HG03139 (cell line): ENCODE measurements around the gene MYO10.

Source experiments
- ATAC-seq: cut with Tn5 transposase; IDR thresholded peaks from one replicate; pipeline ENCODE4 v1.9.1; 2021; ENCODE audit not compliant: unreplicated experiment

MYO10 gene

DNA sequence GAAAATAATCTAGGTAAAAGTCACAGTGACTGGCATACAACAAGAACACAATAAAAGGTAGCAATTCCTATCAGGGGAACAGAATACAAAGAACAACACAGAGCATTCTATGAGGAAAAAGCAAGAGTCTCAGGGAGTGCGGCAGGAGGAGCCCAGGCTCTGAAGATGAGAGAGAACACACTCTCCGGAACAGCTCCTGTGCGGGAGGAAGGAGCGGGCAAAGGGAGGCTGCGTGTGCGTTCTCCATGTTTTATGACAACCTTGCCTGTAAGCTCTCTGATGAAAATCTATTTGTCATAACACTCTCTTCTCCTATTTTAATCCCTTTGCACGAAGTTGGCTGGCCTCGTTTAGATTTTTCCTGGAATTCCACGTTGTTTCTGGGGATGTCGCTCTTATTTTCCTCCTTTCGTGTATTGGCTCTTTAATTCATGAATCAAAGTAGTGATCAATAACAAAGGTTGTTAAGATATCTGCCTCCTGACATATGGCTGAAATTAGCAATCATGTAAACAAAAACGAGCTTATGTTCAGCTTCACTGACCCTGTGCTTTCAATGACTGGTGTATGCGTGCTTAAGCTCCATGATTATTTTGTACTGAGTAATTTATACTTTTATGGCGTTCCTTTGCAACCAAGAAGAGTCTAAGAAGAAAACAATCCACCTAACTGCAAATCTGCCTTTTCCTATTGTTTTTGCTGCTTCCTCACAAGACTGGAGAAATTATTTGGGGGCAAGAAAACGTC is 109.5 kb downstream of the MYO10 start:
- ATAC-seq: no peak

DNA sequence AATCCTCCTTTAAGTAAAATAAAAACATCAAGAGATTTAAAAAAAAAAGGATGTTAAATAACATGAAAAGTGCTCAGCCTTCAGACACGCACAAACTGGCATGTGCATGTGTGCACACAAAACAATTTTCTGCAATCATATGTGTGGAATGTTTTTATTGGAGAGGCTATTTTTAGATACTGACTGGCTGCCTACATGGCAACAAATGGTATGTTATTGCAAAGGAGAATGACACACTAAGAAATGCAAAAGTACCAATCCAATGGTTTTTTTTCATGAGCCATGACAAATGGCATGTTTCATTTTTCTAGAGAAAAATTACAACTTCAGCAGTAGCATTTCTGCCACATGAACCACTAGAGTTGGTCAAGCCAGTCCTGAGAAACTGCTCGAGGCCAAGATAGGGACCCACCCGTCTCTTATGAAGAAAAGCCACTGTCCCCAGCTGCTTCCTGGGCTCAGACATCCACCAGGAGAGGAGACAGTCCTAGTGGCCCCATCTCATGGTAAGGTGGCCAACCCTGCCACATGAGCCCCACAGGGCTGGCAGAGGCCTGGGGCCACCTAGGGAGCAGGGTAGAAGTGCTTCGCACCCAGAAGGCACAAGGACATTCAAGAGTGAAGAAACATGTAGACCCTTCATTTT is 116.4 kb downstream of the MYO10 start:
- ATAC-seq: no peak

DNA sequence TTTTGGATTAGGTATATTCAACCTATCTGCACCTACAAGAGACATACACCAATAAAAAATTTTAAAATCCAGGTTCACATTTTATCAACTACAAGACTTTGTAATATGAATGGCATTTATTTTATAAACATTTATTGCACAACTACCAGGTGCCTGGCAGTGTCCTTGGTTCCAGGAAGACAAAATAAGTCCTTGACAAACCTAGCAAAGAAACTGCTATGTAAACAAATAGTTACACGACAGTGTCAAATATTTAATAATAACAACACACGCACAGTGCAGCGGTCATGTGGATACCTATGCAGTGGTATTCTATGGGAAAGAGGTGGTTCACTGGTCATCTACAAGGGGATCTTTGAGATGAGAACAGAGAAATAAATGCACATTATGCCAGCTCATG is 120.7 kb downstream of the MYO10 start:
- no peak for ATAC-seq

DNA sequence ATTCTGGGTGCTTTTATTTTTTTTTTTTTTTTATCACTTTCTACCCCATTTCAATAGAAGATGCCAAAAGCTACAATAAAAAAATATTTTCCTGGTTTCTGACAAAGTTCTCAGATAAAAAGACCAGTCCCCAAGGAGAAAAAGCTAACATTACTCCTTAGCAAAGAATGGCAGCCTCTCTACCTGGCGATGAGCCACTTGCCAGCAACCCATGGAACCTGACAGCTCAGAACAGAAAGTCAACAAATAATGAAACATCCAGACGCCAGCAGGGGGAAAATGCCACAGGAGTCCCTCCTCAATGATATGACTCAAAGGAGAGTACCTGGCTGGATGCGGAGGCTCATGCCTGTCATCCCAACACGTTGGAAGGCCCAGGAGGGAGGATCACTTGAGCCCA is 123.2 kb downstream of the MYO10 start:
- no peak for ATAC-seq

DNA sequence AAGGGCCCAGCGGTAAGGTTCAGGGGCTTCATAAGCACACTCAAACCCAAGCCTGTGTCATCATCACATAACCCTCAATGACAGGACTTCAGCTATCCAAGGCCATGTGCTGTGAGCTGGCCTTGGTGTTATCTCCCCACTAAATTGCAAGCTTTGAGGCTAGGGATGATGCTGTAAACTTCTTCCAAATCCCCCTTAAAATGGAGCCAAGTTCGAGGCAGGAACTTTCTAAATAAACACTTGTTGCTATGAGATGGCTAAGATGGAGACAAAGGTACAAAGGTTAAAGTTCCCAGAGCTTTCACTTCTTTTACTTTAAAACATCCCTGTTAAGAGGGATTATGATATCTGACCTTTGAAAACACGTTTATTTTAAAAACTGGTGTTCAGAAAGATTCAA is 123.6 kb downstream of the MYO10 start:
- ATAC-seq: no peak

DNA sequence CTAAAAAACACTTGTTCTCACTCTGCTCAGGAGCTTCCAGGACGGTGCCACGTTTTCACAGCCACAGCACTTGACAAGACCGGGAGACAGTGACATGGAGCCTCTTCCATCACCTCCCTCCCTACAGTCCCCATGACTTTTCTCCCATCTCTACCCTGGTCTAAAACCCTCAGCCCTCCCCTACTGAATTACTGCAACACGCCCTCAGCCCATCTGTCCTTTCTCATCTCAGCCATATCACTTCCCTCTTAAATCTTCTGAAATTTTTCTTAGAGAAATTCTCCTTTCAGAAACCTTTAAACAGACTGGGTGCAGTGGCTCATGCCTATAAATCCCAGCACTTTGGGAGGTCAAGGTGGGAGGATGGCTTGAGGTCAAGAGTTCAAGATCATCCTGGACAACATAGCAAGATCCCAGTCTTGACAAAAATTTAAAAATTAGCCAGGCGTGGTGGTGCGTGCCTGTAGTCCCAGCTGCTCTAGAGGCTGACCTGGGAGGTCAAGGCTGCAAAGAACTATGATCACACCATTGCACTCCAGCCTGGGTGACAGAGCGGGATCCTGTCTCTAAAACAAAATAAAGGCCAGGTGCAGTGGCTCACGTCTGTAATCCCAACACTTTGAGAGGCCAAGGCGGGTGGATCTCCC is 125.8 kb downstream of the MYO10 start:
- ATAC-seq: no peak

DNA sequence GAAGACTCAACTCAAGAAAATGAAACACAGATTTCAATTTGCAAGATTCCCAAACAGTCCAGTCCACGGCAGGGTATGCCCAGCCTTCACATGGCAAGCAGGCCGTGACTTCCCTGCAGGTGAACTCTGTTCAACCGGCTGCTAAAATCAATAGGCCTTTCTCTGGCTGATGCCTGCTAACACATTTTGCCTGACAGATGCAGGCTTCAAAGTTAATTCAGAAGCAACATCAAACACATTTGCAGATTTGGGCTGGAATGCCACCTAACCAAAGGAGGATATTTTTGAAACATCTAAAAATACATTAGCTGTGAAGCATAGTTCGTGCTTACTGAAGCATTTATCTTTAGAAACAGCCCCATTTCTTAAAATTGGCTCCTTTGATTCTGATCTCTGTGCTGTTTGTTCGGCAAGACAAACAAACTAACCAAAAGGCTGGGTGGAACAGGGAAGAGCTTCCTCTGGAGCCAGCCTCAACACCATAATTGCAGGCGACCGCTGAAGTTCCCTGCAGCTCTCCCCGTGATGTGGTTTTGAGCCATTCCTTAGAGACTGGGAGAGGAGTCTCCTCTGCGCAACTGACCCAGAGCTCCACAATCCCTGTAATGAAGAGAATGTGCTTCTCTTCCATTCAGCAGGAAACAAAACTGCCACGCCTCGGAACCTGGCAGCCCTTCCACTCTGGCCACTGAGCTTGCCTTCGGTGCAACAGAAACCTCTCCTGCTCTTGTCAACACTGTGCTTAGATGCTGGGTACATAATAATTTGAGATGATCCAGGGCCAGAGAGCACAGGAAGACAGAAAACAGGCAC is 126.5 kb downstream of the MYO10 start:
- ATAC-seq: no peak

DNA sequence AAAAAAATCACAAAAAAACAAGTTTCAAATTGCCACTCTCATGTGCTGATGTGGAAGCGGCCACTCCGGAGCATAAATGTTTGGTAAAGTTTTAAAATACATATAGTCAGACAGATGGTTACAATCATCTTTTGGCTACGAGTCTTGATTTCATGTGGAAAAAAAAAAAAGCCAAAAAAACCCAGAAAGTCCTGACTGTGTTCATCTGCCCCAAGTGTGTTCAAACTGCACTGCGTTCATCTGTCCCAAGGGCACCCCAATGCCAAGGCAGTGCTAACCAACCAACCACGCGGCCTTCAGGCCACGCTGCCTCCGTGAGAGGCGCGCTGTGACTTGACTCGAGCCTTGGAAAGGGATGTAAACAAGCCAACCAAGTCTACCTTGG is 127.1 kb downstream of the MYO10 start:
- no peak for ATAC-seq

DNA sequence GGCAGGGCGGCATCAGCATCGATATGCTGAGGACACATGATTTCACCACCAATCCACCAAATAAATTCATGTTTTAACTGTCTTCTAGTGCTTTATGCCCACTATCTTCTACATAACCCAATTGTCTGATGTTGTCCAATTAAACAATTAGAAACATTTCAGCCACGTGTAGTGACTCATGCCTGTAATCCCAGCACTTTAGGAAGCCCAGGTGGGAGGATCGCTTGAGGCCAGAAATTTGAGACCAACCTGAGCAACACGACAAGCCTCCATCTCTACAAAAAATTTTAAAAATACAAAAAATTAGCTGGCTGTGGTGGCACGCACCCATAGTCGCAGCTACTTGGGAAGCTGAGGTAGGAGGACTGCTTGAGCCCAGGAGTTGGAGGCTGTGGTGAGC is 128.1 kb downstream of the MYO10 start:
- ATAC-seq: no peak

DNA sequence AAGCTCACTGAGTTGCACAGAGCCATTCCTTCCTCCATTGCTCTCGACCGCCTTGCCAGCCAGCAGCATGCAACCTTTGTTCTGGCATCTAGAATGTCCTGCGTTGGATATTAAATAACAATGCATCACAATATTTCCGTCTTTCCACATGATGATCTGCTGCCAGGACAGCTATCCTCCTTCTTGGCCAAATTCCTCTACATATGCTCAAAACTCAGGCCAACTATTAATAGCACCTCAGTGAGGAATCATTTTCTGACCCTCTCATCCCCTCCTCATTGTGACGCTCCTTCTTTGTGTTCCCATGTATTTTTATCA is 128.6 kb downstream of the MYO10 start:
- ATAC-seq: no peak

DNA sequence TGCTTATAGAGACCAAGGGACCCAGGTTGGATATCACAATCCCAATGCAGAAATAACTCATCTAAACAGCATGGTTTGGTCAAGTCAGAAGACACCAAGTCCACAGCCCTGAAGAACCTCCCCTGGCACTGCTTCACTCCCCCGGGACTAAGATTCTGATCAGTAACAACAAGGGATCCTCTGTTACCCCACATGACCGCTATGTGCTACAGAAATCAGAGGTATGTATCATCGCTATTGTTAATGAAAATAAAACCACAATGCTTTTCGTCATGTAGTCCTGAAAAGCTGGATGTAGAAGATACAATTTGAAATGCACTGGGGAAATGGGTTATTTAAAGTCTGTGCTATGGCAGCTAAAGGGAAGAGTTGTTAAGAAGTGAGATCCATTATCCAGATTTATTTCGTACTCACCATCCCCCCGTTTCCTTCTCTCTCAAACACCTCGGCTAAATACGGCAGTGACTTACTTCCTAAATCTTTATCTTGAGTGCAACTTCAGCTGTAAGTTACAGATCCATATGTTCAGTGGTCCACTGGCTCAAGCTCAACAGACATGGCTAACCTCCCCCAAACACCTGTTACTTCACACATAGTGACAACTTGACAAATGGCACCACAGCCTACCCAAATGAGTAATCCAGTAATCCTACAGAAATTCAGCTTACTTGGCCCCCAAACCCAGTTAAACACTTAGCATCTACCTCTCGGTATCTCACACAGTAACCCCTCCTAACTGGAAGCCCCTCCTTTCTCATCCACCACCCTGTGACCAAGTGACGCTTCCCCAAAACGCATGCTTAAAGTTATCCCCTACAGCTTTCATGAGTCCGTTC is 129.2 kb downstream of the MYO10 start:
- ATAC-seq: no peak

DNA sequence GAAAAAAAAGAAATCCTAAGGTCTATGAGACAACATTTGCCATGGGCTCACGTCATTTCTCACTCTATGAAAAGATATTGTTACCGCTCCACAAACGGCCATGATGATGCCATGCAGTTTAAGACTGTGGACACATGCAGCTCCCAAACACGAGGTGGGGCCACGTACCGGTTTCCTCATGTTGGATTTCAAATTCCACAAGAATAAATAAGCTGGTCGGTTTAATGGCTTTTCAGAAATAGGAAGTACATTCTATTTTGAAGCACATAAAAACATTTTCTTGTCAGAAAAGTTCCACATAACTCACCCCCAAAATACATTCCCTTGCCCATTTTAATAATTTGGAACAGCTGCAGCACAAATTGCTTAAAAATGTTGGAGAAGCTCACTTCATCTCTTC is 130.6 kb downstream of the MYO10 start:
- no peak for ATAC-seq

DNA sequence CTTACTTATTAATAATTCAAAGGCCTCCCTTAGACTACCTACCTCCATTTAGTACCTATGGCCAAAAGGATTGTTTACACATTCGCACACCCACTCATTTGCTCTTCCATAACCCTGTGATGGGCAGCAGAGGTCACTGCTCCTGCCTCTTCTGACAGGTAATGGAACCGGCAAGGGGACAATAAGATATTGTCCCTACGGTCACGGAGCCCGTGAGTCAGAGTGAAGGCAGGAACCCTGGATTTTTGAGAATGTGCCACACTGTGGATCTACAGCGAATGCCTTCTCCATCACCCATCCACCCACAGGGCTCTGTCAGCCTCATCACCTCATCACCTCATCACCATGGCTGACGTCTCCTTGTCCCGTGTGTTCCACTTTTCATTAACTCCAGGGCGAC is 132.3 kb downstream of the MYO10 start:
- no peak for ATAC-seq

DNA sequence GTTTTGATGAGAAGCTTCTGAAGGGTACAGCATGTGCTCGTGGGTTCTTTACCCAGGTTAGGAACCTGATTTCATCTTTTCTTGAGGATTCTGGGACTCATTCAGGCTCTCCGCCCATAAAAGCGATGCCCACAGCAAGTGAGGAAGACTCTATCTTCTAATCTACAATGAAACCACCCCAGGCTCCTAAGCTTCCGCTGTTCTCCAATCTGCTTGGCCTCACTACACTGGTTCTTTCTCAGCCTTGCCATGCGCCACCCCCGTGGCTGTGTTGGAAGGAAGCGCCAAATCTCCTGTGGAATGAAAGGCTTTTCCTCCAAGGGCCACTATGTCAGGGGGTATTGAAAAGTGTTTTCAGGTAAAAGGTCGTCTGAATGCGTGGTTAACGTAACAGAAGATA is 135.6 kb downstream of the MYO10 start:
- no peak for ATAC-seq

DNA sequence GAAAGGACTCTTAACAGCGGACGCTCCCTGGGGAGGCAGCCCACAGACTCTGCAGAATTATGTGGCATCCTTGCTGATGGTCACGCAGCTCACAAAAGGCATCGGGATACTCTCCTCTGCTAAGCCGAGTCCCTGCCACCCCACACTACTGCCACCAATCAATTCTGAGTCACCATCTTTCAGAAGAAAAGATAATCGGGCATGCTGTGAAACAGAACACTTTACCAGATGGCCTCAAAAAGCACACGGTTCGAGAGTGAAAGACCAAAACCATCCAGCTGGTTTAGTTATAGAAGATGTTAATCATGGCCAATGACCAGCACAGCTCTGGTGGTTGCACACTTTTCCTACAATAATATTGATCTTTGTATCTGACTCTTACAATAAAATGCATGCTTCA is 136.3 kb downstream of the MYO10 start:
- ATAC-seq: no peak

DNA sequence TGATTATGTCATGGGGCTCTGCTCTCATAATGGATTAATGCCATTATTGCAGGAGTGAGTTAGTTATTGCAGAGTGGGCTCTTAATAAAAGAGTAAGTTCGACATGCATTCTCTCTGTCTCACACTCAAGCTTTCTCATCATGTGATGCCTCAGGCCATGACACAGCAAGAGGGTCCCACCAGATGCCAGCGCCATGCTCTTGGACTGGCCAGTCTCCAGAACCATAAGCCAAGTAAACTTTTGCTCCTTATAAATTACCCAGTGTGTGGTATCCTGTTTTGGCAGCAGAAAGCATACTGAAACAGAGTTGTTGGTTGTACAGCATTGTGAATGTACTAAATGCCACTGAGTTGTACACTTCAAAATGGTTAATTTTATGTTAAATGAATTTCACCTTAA is 138.1 kb downstream of the MYO10 start:
- ATAC-seq: no peak

DNA sequence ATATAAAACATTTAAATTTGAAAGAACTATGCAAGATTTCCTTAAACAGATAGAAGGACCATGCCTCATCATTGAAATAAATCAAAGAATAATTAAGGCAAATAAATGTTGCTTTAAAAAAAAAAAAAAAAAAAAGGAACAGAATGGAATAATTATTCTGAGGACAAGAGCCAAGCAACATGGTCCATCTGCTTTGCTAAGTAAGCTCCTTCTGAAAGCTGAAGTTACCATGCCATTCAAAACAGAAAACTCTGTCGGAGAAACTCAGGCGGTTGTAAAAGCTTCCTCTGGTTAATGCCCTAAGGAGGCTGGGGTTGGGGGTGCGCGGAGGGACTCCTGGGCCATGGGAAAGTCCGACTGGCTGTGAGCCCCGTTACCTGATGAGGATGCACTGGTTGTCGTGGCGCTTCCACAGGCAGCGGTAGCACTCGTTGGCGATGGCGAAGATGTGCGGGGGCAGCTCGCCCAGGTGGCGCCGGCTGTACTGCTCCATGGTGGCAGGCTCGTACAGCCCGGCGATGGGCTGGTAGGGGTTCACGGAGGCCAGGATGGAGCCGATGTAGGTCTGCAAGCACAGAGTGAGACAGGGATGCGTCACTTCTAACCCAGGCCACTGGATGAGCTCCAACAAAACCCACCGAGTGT is 141.7 kb downstream of the MYO10 start:
- ATAC-seq: no peak

DNA sequence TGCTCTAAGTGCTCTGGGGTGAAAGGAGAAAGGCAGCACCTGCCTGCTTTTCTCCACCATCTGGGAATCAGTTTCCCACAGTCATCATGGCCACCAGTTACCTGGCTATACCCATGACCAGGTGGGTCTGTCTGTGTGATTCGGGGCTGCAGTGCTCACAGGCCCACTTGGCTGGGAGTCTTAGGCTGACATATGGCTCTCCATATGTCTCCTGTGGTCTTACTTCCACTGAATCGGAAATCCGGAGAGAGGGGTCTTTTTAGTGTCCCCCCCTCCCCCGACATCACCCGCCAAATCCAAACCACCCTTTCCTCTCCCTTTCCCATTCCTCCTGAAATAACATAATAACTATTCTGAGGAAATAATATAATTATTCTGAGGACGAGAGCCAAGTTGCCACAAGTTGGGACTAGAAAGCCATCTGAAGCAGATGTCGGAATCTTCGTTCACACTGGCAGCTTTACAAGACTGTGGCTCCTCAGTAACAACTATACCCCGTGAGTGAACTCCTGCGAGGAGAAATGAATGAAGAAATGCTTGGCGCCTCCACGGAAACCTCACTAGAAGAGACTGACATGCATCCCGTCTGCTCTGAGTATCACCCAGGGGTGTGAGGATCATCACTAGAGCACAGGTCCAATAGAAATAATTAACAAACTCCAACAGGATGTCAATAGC is 143.4 kb downstream of the MYO10 start:
- no peak for ATAC-seq

DNA sequence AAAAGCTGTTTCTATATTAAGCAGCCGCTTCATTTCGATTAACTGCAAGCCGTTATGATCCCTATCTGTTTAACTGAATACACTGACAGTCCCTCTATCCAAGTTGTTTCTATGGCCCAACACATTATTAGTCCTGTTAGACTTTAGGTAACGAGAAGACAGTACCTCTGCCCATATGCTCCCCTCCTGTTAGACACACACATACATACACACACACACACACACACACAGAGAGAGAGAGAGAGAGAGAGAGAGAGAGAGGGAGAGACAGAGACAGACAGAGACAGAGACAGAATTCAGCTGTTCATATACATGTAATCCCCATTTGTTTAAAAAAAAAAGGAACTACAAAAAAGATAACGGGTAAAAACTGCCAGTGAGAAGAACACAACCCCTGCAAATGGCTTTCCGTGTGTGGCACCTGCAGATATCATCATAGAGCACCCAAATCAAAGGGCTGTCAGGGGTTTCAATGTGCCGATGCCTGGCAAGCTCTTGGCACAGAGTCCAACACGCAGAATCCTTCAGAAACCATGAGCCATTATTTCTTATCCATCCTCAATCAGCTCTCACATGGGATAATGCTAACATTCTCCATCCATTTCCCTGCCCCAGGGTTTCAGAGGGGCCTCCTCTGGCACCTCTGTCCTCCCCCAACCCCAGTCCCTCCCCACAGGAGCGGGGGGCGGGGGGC is 144.0 kb downstream of the MYO10 start:
- ATAC-seq: no peak
